GM23338 (cell line): ENCODE measurements around the gene PTPDC1. TPM values are rescaled to one million over a fixed set of nuclear protein-coding genes. Genes with fewer than 3 reads are reported as not detected.

ENCODE experiments used
- ATAC-seq: fragments of 200-7000 bp; cut with Tn5 transposase; 3 replicates; pipeline ENCODE4 v1.9.1; 2020
- DNase-seq: peaks from one replicate; pipeline ENCODE4 v3.0.0-alpha.2; 2015; ENCODE audit warnings: low spot score
- H2AFZ ChIP-seq: fragments of 200-600 bp; sonication (generic); 2 replicates; pipeline ENCODE4 v1.8.0; 2016; ENCODE audit warnings: antibody characterized with exemption, mild to moderate bottlenecking, moderate library complexity
- H3F3A ChIP-seq: fragments of 200-600 bp; sonication (generic); replicated peaks from 2 replicates; pipeline ENCODE4 v1.8.0; 2017; ENCODE audit warnings: antibody characterized with exemption, mixed run types, low read depth
- H3K27ac ChIP-seq: fragments of 200-600 bp; sonication (generic); 2 replicates; pipeline ENCODE4 v1.6.1; 2016; ENCODE audit warnings: low read depth
- H3K27me3 ChIP-seq: fragments of 200-600 bp; sonication (generic); 2 replicates; pipeline ENCODE4 v1.8.0; 2016; ENCODE audit warnings: mild to moderate bottlenecking, mixed run types, moderate library complexity; ENCODE audit not compliant: insufficient read depth
- H3K36me3 ChIP-seq: fragments of 200-600 bp; sonication (generic); 2 replicates; pipeline ENCODE4 v1.8.0; 2016; ENCODE audit warnings: mild to moderate bottlenecking; ENCODE audit not compliant: insufficient read depth
- H3K4me1 ChIP-seq: fragments of 200-600 bp; sonication (generic); 2 replicates; pipeline ENCODE4 v1.8.0; 2016; ENCODE audit warnings: mild to moderate bottlenecking, moderate library complexity; ENCODE audit not compliant: insufficient read depth
- H3K4me2 ChIP-seq: fragments of 200-600 bp; sonication (generic); 2 replicates; pipeline ENCODE4 v1.7.1; 2017; ENCODE audit warnings: mixed run types
- H3K4me3 ChIP-seq: fragments of 200-600 bp; sonication (generic); 2 replicates; pipeline ENCODE4 v1.6.1; 2016; ENCODE audit warnings: mixed run types
- H3K79me2 ChIP-seq: fragments of 200-600 bp; sonication (generic); replicated peaks from 2 replicates; pipeline ENCODE4 v1.8.0; 2017; ENCODE audit warnings: mild to moderate bottlenecking; ENCODE audit not compliant: insufficient read depth
- H3K9me2 ChIP-seq: fragments of 200-600 bp; sonication (generic); 2 replicates; pipeline ENCODE4 v1.8.0; 2017; ENCODE audit not compliant: insufficient read depth
- H4K20me1 ChIP-seq: fragments of 200-600 bp; sonication (generic); replicated peaks from 2 replicates; pipeline ENCODE4 v1.8.0; 2017; ENCODE audit warnings: mild to moderate bottlenecking; ENCODE audit not compliant: insufficient read depth
- H3K27ac Mint-ChIP-seq: 2 replicates; pipeline ENCODE4 v1.8.0; 2020; ENCODE audit warnings: inconsistent platforms, mild to moderate bottlenecking, moderate library complexity, mixed read lengths
- H3K27me3 Mint-ChIP-seq: 3 replicates; pipeline ENCODE4 v1.8.0; 2022; ENCODE audit warnings: low read depth, mild to moderate bottlenecking, moderate library complexity, mixed read lengths, inconsistent platforms; ENCODE audit not compliant: insufficient read depth, poor library complexity
- H3K36me3 Mint-ChIP-seq: 3 replicates; pipeline ENCODE4 v1.8.0; 2021; ENCODE audit warnings: low read depth, mild to moderate bottlenecking, inconsistent platforms, moderate library complexity, mixed read lengths
- H3K4me1 Mint-ChIP-seq: 3 replicates; pipeline ENCODE4 v1.8.0; 2020; ENCODE audit warnings: mild to moderate bottlenecking, inconsistent platforms, mixed read lengths
- H3K4me3 Mint-ChIP-seq: 3 replicates; pipeline ENCODE4 v1.8.0; 2021; ENCODE audit warnings: moderate library complexity, mild to moderate bottlenecking, inconsistent platforms, mixed read lengths
- H3K9me3 Mint-ChIP-seq: 3 replicates; pipeline ENCODE4 v1.8.0; 2020; ENCODE audit warnings: moderate library complexity, mild to moderate bottlenecking, inconsistent platforms, mixed read lengths
- NANOG ChIP-seq: IDR thresholded peaks from 2 replicates; pipeline ENCODE4 v1.6.1; 2016; ENCODE audit warnings: antibody characterized with exemption, borderline replicate concordance
- POLR2AphosphoS5 ChIP-seq: IDR thresholded peaks from 2 replicates; pipeline ENCODE4 v1.6.1; 2016; ENCODE audit warnings: antibody characterized with exemption, low read depth
- STAT1 ChIP-seq: IDR thresholded peaks from one replicate; pipeline ENCODE4 v1.6.1; 2016; ENCODE audit warnings: antibody characterized with exemption; ENCODE audit not compliant: unreplicated experiment
- ZNF114 ChIP-seq: fragments of 250-450 bp; sonication (Bioruptor Pico); IDR thresholded peaks from 2 replicates; pipeline ENCODE4 v1.5.0; 2020; ENCODE audit warnings: mild to moderate bottlenecking, moderate library complexity
- polyA plus RNA-seq: library from polyadenylated mRNA; unstranded; fragments of >200 nt; fragmentation: Nextera tagmentation; extraction: Ambion mirVana; gene quantifications from 2 replicates; pipeline ENCODE4 v1.2.1, GENCODE V29; 2016
- total RNA-seq: library from RNA; depleted of rRNA; stranded (reverse); fragments of >200 nt; shearing (Covaris generic); gene quantifications from 2 replicates; pipeline ENCODE4 v1.2.3, GENCODE V29; 2014
- TF ChIP-seq, protein P1 (sequence below): IDR thresholded peaks from 2 replicates; pipeline ENCODE4 v1.6.1; 2016; ENCODE audit warnings: antibody characterized with exemption
- TF ChIP-seq, protein P2 (sequence below): fragments of 250-450 bp; sonication (Bioruptor Pico); IDR thresholded peaks from 2 replicates; pipeline ENCODE4 v1.5.0; 2020; ENCODE audit warnings: mild to moderate bottlenecking, moderate library complexity

Gene PTPDC1
- total and polyA plus RNA-seq, 2 experiments from 2014 or later = 4.3 to 10.6 TPM

DNA sequence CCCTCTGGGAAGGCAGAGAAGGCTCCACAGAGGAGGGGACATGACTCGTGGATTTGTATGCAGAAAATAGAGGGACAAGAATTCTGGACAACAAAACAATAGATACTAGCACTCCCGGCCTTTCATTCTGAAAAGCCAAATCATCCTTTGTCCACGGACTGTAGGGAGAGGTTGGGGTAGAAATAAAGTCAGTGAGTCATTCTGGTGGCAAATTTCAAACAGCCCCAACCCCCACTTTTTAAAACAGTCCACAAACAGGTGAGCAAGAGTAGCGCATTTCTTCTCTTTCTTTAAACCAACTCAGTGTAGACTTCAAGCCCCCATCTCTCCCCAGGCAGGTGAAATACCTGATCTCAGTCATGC, 56.1 kb downstream of the PTPDC1 start:
- H3K27me3 Mint-ChIP-seq = peaks cover 6% of the 10 kb centered on the region
- ATAC-seq = no peak

DNA sequence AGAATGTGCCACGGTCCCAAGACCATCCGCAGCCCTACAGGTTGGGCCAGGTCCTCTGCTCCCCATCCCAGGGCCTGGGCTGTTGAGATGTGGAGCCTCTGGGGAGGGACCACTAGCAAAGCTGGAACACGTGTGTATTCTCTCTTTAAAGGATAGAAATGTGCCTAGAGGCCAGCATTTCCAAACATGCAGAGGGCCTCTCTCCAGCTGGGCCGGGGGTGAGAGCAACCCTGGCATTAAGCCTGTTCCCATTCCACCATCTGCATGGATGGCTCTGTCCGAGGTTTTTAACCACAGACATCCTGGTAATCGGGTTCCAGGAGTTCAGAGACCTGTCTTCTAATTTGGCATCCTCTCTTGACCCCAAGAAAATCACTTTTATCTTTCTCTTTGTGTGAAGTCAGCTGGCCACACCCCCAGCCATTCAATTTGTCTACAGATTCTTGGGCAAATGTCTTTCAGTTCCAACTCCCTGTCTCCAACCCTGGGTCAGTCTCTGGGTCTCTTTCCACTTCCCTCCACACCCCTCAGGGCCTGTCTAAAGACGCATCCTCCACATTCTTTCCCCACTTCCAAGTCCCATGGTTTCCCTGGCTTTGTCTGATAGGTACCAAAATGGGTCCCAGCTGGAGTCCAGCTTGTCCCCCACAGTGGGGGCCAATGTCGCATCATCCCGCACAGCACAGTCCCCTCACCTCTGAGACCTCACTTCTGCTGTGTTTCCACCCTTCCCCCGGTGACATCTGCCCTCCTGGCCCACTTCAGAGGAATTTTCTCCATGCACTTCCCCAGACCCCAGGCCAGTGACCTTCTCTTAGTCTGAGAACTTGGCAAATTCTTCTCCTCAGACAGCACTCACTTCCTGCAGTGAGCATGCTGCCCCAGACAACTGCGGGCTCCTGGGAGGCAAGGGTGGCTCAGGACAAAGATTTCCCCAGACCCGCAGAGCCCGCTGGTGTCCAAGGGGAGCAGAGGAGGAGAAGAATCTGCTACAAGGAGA, 56.8 kb downstream of the PTPDC1 start:
- peaks cover 14% of the 10 kb centered on the region for H3K4me1 Mint-ChIP-seq
- H3K27ac Mint-ChIP-seq = no peak overlapping the region
- Histone ChIP-seq H3K4me3 (no peak overlapping the region), H3K27me3 (no peaks in the 10 kb centered on the region), H3K4me2 (no peak overlapping the region), H3K36me3 (no peaks in the 10 kb centered on the region), H3K9me2 (peaks cover 2% of the 10 kb centered on the region; the same call in 1 of the 2 replicates), H4K20me1 (no peaks in the 10 kb centered on the region), H3F3A (no peaks in the 10 kb centered on the region), H3K27ac (no peak overlapping the region), H3K79me2 (no peaks in the 10 kb centered on the region), H3K4me1 (no peaks in the 10 kb centered on the region), H2AFZ (0 out of 2 replicates have a peak overlapping the region, but pooled peaks have one; percentile 69)
- H3K4me3 Mint-ChIP-seq = no peak overlapping the region
- ATAC-seq (no peak), DNase-seq (no peak)
- H3K9me3 Mint-ChIP-seq = no peaks in the 10 kb centered on the region
- H3K36me3 Mint-ChIP-seq = no peaks in the 10 kb centered on the region; the same call in 2 of the 3 replicates
- H3K27me3 Mint-ChIP-seq = peaks cover 6% of the 10 kb centered on the region
- TF ChIP-seq, protein P1, sequence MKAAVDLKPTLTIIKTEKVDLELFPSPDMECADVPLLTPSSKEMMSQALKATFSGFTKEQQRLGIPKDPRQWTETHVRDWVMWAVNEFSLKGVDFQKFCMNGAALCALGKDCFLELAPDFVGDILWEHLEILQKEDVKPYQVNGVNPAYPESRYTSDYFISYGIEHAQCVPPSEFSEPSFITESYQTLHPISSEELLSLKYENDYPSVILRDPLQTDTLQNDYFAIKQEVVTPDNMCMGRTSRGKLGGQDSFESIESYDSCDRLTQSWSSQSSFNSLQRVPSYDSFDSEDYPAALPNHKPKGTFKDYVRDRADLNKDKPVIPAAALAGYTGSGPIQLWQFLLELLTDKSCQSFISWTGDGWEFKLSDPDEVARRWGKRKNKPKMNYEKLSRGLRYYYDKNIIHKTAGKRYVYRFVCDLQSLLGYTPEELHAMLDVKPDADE = no peak
- no peak for TF ChIP-seq NANOG
- TF ChIP-seq, protein P2, sequence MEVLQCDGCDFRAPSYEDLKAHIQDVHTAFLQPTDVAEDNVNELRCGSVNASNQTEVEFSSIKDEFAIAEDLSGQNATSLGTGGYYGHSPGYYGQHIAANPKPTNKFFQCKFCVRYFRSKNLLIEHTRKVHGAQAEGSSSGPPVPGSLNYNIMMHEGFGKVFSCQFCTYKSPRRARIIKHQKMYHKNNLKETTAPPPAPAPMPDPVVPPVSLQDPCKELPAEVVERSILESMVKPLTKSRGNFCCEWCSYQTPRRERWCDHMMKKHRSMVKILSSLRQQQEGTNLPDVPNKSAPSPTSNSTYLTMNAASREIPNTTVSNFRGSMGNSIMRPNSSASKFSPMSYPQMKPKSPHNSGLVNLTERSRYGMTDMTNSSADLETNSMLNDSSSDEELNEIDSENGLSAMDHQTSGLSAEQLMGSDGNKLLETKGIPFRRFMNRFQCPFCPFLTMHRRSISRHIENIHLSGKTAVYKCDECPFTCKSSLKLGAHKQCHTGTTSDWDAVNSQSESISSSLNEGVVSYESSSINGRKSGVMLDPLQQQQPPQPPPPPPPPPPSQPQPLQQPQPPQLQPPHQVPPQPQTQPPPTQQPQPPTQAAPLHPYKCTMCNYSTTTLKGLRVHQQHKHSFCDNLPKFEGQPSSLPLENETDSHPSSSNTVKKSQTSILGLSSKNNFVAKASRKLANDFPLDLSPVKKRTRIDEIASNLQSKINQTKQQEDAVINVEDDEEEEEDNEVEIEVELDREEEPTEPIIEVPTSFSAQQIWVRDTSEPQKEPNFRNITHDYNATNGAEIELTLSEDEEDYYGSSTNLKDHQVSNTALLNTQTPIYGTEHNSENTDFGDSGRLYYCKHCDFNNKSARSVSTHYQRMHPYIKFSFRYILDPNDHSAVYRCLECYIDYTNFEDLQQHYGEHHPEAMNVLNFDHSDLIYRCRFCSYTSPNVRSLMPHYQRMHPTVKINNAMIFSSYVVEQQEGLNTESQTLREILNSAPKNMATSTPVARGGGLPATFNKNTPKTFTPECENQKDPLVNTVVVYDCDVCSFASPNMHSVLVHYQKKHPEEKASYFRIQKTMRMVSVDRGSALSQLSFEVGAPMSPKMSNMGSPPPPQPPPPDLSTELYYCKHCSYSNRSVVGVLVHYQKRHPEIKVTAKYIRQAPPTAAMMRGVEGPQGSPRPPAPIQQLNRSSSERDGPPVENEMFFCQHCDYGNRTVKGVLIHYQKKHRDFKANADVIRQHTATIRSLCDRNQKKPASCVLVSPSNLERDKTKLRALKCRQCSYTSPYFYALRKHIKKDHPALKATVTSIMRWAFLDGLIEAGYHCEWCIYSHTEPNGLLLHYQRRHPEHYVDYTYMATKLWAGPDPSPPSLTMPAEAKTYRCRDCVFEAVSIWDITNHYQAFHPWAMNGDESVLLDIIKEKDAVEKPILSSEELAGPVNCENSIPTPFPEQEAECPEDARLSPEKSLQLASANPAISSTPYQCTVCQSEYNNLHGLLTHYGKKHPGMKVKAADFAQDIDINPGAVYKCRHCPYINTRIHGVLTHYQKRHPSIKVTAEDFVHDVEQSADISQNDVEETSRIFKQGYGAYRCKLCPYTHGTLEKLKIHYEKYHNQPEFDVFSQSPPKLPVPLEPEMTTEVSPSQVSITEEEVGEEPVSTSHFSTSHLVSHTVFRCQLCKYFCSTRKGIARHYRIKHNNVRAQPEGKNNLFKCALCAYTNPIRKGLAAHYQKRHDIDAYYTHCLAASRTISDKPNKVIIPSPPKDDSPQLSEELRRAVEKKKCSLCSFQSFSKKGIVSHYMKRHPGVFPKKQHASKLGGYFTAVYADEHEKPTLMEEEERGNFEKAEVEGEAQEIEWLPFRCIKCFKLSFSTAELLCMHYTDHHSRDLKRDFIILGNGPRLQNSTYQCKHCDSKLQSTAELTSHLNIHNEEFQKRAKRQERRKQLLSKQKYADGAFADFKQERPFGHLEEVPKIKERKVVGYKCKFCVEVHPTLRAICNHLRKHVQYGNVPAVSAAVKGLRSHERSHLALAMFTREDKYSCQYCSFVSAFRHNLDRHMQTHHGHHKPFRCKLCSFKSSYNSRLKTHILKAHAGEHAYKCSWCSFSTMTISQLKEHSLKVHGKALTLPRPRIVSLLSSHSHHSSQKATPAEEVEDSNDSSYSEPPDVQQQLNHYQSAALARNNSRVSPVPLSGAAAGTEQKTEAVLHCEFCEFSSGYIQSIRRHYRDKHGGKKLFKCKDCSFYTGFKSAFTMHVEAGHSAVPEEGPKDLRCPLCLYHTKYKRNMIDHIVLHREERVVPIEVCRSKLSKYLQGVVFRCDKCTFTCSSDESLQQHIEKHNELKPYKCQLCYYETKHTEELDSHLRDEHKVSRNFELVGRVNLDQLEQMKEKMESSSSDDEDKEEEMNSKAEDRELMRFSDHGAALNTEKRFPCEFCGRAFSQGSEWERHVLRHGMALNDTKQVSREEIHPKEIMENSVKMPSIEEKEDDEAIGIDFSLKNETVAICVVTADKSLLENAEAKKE (CRISPR knock-in tag) = no peak

More for the DNA sequence above, 56.1 kb downstream of the PTPDC1 start:
- Histone ChIP-seq H3K4me2 (no peak overlapping the region), H3K4me1 (no peaks in the 10 kb centered on the region; the same call in 1 of the 2 replicates), H3K4me3 (no peak overlapping the region), H3K36me3 (no peaks in the 10 kb centered on the region), H3K79me2 (no peaks in the 10 kb centered on the region), H3K27ac (no peak overlapping the region), H3K9me2 (peaks cover 2% of the 10 kb centered on the region; the same call in 1 of the 2 replicates), H3F3A (no peaks in the 10 kb centered on the region), H2AFZ (peak overlapping the region; percentile 69), H3K27me3 (no peaks in the 10 kb centered on the region), H4K20me1 (no peaks in the 10 kb centered on the region)
- peaks cover 14% of the 10 kb centered on the region for H3K4me1 Mint-ChIP-seq
- no peak overlapping the region for H3K27ac Mint-ChIP-seq
- DNase-seq = no peak
- no peaks in the 10 kb centered on the region for H3K9me3 Mint-ChIP-seq
- H3K4me3 Mint-ChIP-seq = no peak overlapping the region
- H3K36me3 Mint-ChIP-seq = no peaks in the 10 kb centered on the region; the same call in 2 of the 3 replicates
- TF ChIP-seq STAT1 (no peak), POLR2AphosphoS5 (no peak), ZNF114 (CRISPR knock-in tag) (no peak)
